HG02588 (cell line): ENCODE data around the gene GINS2.

Experiments used
- ATAC-seq: cut with Tn5 transposase; IDR thresholded peaks from one replicate; pipeline ENCODE4 v1.9.1; 2021; ENCODE audit warnings: mild to moderate bottlenecking, moderate library complexity; ENCODE audit not compliant: unreplicated experiment

GINS2 gene

DNA sequence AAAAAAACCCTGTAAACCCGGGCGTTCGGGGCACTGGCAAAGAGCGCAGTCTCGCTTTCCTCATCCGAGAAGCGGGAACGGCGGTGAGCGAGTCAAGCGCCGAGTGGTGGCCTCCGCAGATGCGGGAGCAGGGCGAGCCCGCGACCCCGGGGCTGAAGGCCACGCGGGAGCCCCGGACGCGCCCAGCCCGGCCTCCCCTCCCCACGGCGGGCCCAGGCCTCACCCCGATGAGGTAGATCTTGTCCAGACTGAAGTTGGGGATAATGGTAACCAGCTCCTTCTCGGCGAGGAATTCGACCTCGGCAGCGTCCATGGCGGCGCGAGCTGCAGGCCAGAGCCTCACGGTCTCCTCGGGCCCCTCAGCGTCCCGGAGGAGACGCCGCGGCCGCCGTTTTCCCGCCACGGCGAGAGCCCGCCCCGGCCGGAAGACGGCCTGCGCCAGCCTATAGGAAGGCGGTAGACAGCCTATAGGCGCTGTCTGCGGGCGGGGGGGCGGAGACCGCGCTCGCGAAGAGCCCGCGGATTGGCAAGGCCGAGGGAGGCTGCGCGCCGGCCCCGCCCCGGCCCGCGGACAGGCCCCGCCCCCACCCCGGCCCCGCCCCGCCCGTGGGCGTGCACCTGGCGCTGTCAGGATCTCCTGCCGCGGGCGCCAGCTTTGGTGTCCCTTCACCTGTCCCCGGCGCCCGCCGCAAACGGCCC, at the start of gene GINS2:
Gene GINS2 (minus strand): TSS at position 369 of the 699 bp plus-strand sequence. CDS start 56 bp downstream, at position 313.
- ATAC-seq: peak; percentile 97

DNA sequence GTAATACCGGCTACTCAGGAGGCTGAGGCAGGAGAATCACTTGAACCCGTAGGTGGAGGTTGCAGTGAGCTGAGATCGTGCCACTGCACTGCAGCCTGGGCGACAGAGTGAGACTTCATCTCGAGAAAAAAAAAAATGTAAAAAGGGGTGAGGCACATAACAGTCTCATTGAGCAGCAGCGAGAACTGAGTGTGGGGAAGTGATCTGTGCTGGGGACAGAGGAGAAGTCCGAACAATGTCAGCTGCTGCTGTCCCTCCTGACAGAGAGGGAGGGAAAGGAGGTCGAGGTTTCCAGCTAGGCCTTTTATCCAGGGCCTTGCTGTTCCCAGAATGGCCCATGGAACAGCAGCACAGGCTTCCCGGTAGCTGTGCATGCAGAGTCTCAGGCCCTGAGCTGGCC, 48.2 kb upstream of the GINS2 start:
- ATAC-seq: no peak

DNA sequence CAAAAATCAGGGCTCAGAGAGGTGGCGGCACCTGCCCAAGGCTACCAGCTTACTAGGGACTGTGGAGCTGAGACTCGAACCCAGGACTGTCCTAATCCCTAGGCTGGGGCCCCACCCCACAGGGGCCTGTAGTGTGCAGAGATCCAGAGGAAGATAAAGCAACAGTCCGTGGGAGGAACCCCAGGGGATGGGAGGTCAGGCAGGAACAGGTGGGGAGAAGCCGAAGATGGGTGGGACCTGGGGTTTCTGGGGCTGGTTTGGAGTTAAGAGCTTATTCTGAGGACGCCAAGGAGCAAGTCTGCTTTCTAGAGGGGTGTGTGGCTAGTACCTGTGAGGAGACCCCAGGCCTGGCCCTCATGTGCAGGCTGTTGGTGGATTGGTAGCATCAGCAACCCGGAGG, 47.2 kb upstream of the GINS2 start:
- no peak for ATAC-seq

DNA sequence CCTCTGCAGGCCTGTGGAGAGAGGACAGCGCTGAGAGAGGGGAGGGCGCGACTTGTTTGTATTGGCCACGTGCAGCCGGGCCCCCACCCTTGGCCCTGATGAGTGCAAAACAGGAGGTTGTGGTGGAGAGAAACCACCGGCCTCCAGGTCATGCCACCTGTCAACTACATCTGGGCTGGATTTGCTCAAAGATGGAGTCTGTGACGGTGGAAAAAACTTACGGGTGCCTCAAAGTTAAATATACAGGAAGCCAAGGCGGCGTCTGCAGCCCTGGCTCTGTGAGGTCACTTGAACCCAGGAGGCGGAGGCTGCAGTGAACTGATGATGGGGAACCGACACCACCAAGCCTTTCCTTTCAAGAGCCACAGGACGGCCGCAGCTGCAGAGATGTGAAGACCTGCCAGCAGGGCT, 46.5 kb upstream of the GINS2 start:
- no peak for ATAC-seq

DNA sequence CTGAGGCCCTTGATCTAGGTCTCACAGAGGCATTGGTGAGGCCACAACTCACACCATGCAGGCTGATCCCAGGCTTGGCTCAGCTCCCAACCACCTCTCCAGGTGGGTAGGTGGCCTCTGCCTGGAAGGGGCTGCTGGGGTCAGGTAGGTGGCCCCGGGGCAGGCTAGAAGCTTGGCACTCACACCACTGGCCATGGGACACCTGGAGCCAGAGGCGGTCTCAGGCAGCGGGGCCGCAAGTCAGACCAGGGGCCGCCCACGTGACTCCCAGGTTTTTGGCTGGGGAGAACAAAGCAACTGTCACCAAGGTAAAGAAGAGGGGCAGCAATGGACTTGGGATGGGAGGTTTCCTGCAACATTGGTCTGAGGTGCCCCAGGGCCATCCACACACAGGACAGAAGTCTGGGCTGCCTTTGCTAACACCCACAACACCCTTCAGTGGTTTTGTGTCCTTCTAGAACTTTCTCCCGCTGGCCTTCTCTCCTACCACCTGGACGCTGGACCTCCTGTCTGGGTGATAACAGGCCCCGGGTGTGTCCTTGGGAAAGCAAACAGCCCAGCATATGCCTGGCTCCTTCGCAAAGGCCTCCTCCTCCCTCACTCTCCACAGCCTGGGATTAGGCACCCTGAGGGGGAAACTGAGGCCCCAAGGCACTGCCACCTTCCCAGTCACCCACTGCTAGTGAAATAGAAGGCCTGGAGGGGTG, 45.7 kb upstream of the GINS2 start:
- no peak for ATAC-seq

DNA sequence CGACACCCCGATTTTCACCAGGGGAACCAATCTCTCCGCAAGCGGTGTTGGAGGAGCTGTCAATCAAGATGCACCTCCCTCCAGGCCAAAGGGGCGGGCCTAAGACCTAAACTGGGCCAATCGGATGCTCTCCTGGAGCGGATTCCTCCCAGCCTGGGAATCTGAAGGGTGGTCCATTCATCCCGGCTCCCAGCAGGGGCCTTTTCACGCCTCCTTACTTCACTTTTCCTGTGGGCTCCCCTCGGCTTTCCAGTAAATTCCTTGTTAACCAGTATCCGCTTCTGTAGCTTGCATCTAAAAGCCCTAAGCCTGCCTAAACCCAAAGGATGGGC, 45.1 kb upstream of the GINS2 start:
- ATAC-seq: no peak

DNA sequence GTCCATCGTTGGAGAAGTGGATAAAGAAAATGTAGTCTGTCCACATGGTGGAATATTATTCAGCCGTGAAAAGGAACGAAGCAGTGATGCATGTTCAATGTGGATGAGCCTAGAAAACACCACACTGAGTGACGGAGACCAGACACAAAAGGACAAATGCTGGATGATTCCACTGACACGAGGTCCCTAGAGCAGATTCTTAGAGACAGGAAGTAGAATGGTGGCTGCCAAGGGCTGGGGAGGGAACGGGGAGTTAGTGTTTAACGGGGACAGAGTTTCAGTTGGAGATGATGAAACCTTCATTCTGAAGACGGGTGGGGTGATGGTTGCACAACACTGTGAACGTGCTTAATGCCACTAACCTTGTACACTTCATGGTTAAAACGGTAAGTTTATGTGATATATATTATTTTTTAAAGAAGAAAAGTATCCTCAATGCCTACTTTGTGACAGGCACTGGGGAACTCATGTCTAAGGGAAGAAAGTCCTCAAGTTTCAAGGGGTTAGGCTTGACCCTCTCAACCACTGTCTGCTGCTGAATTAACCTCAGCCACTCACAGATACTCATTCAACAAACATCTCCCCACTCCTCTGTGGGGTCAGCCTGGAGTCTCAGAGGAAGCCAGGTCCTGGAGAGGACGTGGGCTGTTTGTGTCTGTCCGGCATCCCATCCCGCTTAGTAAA, 44.5 kb upstream of the GINS2 start:
- no peak for ATAC-seq

DNA sequence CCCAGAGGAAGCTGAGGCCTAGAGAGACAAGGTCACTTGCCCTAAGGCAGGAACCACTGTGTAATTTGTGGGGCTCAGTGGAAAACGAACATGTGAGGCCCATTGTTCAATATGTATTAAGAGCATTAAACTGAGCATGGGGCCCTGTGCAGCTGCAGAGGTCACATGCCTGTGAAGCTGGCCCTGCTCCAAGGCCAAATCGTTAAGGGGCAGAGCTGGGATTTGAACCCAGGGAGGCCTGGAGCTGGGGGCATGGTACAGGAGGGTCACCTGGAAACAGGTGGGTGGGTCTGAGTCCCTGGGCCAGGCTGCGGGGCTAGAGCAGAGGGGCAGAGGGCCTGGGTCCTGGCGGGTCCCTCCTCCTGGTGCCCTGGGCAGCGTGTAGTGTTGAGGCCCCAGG, 42.4 kb upstream of the GINS2 start:
- ATAC-seq: no peak

DNA sequence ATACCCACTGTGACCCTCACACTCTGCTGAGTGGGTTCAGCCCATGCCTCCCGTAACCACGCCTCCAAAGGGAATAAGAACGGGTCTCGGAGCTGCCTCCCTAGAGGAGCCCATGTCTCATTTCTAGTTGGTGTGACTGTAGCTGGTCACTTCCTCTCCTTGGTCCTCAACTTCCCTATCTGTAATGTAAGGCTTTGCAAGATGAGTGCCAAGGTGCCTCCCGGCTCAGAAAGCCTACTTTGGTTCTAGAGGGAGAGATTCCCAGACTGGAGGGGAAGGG, 41.4 kb upstream of the GINS2 start:
- no peak for ATAC-seq

DNA sequence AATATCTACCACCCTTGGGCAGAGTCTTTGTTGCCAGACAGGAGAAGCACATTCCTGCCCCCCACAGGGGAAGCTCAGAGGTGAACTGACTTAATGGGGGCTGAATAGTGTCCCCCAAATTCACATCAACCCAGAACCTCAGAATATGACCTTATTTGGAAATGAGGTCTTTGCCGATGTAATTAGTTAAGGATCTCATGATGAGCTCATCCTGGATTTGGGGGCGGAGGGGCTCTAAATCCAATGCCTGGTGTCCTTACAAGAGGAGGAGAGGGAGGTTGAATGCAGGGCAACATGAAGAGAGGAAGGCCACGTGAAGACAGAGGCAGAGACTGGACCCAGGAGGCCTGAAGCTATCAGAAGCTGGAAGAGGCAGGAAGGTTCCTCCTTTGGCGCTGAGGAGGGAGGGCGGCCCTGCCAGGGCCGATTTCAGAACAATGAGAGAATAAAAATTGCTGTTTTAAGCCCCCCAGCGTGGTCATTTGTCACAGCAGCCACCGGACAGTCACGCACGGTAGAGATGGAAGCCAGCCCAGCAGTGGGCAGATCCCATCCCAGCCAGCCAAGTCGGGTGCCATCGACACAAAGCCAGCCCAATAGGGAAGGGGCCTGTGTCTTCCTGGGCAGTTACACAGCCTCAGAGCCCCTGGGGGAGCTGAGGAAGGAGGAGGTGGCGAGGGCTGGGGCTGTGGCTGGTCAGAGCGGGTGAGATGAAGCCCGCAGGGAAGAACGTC, 40.9 kb upstream of the GINS2 start:
- no peak for ATAC-seq

DNA sequence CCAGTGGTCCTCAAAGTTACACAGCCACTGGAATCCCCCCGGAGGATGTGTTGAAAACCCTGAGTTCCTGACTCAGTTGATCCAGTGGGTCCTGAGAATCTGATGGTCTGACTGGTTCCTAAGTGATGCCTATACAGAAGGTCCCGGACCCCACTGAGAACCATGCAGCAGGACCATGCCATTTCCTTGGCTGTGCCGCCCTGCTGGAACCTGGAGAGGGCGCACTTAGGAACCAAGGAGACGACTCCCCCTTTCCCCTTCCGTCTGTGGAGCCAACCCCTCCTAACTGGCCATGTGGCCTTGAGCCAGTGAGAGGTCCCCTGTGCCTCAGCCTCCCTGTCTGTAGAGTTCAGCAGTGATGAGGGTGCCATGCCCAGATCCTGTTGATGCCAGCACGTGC, 40.1 kb upstream of the GINS2 start:
- no peak for ATAC-seq

DNA sequence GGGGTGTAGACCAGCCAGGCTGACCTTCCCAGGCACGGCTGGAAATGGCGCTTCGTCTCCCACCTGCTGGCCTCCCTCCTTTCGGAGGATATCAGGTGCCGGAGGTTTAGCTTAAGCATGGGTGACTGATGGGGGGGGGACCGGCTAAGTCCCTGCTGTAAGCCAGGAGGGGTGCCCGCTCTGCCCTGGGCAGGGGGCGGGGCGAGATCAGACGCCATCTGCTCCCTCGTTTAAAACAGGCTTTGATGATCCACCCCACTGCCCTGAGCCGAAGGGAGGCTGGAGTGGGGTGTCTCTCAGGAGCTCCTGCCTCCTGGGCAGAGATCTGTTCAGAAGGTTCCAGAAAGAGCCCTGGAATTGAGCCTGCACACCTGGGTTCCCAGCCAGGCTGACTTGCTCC, 36.2 kb upstream of the GINS2 start:
- no peak for ATAC-seq

DNA sequence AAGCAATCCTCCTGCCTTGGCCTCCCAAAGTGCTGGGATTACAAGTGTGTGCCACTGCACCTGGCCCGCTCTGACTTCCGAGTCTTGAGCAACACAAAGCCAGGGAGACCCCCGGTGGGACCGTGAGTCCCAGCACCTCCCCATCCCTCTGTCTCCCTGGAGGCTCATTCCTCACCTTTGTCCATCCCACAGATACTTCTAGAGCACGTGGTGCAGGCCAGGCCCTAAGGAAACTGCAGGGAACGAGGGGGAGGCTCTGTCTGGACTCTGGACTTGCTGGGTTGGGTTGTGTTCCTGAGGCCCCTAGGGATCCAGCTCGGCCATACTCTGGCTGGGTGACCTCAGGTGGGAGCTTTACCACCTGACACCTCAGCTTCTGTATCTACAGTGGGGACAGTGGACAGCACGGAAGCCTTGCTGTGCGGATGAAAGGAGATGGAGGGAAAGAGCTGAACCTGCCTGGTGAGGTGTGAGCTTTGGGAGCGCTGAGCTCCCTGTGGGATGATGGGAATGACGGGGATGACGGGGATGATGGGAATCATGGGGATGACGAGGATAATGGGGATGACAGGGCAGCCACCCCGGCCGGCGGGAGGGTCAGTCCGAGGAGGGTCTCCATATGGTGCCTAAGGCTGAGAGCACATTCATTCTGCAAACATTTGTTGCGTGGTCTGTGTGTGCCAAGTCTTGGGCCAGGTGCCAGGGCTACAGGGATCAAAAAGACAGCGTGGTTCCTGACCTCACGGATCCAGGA, 35.5 kb upstream of the GINS2 start:
- no peak for ATAC-seq

DNA sequence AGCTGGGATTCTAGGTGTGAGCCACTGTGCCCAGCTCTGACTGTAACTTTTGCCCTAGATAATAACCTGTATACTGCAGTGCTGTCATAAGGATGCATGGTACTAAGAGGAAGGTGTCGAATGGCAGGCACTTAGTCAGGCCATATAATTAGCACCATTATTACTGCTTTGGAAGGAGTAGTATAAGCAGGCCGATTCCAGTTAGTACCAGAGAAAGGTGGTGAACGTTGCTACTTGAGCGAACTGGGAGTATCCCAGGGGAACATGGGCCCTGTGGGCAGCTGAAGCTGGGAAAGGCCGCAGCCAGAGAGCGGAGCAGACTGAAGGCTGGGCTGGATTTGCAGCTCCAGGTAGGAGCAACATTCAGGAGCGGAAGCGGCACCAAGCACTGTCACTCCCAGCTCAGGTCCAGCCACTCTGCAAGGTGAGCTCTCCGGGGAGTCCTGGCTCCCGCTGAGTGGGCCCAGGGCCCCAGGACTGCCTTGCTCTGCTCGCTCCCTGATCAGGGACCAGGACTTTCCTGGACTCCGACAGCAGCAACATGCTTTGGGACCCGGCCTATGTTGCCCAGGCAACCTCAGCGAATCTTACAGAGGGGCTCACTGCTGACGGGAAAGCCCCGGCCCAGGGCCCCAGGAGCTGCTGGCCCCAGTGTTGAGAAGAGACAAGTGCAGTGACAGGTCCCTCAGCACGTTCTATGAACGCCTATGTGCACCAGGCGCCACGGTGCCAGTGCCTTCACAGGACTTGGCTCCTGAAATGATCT, 33.6 kb upstream of the GINS2 start:
- ATAC-seq: no peak

DNA sequence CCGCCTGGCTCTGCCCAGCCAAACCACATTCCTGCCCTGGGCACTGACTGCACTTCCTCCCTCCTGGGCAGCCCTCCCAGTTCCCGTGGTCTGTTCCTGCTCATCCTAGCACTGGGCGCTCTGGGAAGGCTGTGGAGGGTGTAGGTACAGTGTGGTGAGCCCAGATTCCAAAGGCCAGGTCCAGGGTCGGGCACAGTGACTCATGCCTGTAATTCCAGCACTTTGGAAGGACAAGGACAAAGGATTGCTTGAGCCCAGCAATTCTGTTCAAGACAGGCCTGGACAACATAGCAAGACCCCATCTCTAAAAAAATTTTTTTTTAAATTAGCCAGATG, 31.5 kb upstream of the GINS2 start:
- no peak for ATAC-seq

DNA sequence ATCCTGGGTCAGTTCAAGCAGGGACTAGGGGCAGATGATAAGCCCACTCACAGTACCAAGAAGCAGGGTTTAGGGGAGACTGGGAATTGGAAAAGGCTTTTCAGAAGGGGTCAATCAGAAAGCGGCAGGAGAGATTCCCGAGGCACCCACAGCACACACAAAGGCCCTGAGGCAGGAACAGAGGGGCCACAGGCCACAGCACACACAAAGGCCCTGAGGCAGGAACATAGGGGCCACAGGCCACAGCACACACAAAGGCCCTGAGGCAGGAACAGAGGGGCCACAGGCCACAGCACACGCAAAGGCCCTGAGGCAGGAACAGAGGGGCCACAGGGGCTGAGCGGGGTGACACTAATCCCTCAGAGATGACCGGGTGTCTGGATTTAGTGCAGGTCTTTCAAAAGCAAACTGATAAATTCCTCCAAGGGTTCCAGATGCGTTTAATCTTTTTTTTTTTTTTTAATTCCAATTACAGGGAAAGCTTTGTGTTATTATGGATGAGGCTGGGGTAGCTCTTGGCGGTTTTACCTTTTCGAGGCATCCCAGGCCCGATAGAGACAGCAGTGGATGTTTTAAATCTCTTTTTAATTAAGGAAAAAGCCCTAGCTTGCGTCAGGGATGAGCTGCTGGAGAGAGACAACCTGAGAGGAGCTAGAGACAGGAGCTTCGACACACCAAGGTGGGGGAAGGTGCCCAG, 31.0 kb upstream of the GINS2 start:
- no peak for ATAC-seq

DNA sequence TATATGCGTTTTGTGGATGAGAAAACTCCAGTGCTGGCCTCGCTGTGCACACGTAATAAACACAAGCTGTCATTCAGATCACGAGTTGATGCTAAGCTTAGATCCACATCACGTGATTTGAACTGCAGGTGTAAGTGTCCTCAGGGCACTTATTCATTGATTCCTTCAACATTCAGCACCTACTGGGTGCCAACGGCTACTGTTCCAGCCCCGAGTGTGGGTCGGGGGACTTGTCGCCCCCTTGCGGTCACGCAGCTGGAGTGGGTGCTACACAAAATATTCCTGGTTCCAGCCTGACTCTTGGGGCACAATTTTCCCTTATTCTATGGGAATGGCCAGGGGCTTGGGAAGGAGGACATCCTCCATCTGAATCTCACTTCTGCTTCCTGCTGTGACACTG, 29.9 kb upstream of the GINS2 start:
- ATAC-seq: no peak

DNA sequence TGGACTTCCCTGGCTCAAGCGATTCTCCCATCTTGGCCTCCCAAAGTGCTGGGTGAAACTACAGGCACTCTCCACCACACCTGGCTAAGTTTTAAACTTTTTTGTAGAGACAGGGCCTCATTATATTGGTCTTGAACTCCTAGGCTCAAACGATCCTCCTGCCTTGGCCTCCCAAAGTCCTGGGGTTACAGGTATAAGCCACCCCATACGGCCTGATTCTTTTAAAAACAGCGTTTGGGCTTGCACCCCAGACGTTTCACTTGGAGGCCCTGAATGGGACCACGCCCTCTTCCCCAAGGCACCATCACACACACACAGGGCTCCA, 29.4 kb upstream of the GINS2 start:
- ATAC-seq: no peak

DNA sequence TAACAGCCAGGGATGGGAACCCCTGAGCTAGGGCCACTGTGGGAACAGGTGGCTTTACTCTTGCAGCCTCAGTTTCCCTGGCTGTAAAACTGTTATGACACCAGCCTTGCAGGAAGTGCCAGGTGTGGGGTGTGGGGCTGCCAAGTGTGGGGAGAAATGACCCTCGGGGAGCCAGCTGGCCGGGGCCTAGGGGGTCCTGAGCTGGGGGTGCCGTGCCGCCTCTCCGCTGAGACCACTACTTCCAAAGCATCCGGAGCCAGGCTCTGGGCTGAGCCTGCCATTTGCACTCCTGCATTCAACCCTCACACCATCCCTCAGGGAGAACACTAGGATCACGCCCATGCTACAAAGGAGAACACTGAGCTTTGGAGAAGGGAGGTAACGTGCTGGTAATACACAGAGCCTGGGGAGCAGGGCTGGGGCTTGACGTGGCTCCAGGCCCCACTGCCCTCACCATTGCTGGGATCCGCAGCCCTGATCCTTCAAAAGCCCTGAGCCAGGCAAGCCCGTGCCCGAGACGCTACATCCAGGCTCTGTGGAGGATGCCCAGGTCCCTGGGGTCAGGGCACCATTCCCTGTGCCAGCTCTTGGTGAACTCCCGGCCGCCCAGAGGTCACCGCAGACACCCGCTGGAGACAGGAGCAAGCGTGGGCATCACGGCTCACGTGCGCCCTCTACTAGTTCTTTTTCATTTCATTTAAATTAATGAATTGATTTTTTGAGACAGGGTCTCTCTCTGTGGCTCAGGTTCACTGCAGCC, 28.8 kb upstream of the GINS2 start:
- no peak for ATAC-seq
